Epithelial cell of umbilical artery (primary cell): Measurements from ENCODE around the gene LYG2. TPM values are rescaled to one million over a fixed set of nuclear protein-coding genes. Genes with fewer than 3 reads are reported as not detected.

Experiments used
- total RNA-seq: library from RNA; depleted of rRNA; stranded (reverse); fragments of >200 nt; gene quantifications from 2 replicates; pipeline ENCODE4 v1.2.3, GENCODE V29; 2014

The LYG2 gene, protein sequence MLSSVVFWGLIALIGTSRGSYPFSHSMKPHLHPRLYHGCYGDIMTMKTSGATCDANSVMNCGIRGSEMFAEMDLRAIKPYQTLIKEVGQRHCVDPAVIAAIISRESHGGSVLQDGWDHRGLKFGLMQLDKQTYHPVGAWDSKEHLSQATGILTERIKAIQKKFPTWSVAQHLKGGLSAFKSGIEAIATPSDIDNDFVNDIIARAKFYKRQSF
- not detected in 2 replicates for total RNA-seq

GRCh38 chr2:99255491-99256318, at the start of gene LYG2:
Gene LYG2 (minus strand): TSS chr2:99255666. CDS start chr2:99254260, 1,406 bp downstream.

DNA sequence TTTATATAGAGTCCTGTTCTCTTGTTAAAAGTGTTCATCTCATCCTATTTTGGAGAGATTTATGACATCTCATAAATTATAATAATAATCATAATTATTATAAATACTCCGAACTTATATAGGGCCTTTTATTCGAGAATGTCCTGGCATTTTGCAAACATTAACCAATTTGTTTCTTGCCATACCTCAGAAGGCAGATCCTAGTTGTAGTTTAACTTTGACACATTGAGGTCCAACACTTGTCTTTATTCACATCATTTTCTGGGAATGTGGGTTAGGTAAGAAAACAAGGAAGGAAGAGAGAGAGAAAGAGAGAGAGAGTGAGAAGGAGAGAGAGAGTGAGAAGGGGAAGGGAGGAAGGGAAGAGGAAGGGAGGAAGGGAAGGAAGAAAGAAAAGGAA, 45.6 kb upstream of the LYG2 start, which contains the start of gene LYG1:
TSS of gene LYG1 (minus strand) at position 101 of the 400 bp plus-strand sequence. CDS start 5,527 bp downstream, outside the sequence.

Other genes with a start within 250 kb of the LYG2 start
- gene C2orf15, start 114.0 kb downstream of the LYG2 start, total RNA-seq = not detected in 2 replicates
- 0.65 and 0.76 TPM in 2 replicates for gene TSGA10, start 100.7 kb downstream of the LYG2 start, total RNA-seq
- 5.5 and 9.0 TPM in 2 replicates for gene LIPT1, start 100.7 kb downstream of the LYG2 start, total RNA-seq
- gene MITD1, start 74.6 kb downstream of the LYG2 start, total RNA-seq = 30.9 and 43.3 TPM in 2 replicates
- 47.1 and 49.1 TPM in 2 replicates for gene MRPL30, start 74.5 kb downstream of the LYG2 start, total RNA-seq
- not detected in 2 replicates for gene LYG1, start 45.5 kb upstream of the LYG2 start, total RNA-seq
- gene TXNDC9, start 80.7 kb upstream of the LYG2 start, total RNA-seq = 131 and 132 TPM in 2 replicates
- gene EIF5B, start 81.7 kb upstream of the LYG2 start, total RNA-seq = 13.5 and 23.7 TPM in 2 replicates
- gene REV1, start 234.4 kb upstream of the LYG2 start, total RNA-seq = 24.4 and 38.6 TPM in 2 replicates